ENCODE data around the gene LIN28B.

Gene LIN28B

DNA sequence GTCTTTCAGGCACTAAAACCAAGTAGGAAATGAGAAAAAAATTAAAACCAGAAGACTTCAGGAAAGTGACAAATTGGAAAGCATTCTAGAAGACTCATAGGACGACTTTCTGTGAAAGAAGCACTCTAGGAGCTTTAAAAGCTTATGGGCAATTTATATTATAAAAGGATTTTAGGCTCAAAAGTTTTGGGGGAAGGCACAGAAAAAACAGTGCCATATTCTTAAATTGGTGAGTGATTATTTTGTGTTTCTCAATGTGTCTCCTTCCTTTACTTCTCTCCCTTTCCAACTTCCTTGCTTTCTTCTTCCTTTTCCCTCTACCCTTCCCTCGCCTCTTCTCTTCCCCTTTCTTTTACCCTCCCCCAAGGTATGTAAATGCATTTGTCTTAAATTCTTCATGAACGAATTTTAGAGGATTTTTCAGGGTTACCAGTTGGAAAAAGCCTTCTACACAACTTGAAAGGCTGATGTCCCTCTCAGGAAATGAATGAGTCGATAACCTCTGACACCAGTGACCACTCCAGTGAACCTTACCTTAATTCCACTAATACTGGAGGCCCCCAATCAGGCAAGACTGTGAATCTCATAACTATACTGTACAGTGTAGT is 2.6 kb upstream of the LIN28B start:
- no peak overlapping the region for H3K4me3 ChIP-seq
- no peaks in the 10 kb centered on the region for H3K36me3 ChIP-seq
- no peak overlapping the region for H3K27ac ChIP-seq
- TF ChIP-seq, protein P1, sequence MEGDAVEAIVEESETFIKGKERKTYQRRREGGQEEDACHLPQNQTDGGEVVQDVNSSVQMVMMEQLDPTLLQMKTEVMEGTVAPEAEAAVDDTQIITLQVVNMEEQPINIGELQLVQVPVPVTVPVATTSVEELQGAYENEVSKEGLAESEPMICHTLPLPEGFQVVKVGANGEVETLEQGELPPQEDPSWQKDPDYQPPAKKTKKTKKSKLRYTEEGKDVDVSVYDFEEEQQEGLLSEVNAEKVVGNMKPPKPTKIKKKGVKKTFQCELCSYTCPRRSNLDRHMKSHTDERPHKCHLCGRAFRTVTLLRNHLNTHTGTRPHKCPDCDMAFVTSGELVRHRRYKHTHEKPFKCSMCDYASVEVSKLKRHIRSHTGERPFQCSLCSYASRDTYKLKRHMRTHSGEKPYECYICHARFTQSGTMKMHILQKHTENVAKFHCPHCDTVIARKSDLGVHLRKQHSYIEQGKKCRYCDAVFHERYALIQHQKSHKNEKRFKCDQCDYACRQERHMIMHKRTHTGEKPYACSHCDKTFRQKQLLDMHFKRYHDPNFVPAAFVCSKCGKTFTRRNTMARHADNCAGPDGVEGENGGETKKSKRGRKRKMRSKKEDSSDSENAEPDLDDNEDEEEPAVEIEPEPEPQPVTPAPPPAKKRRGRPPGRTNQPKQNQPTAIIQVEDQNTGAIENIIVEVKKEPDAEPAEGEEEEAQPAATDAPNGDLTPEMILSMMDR (IDR thresholded peaks at IDR 0.05) = no peak
- DNase-seq = no peak
- H3K4me1 ChIP-seq = peaks cover 0 to 5% (median 0%) of the 10 kb centered on the region in 4 donors
- intact Hi-C loops (cut with DNase I; ENCODE audit: low total_unique reads) = no loop called here
- peaks cover 3 to 89% of the 10 kb centered on the region in 2 donors for H3K27me3 ChIP-seq
- H3K9me3 ChIP-seq = peaks cover 0 to 4% (median 0%) of the 10 kb centered on the region in 3 donors

DNA sequence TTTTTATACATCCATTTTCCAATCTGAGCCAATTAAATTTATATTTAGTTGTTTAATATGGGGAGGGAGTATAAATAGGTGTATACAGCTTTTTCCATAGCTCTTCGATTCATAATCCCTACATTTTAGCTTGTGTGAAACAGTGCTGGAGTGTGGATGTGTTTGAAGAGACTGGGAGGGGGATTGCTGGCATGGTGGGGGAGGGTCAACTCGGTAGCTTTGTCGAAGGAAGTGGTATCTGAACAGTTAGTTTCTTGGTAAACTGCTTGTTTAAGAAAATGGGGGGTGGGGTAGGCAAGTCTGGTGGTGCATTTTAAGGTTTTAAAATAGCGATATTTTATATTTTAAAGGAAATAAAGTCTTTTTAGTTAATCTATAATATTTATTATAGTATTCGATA is 1.4 kb upstream of the LIN28B start:
- peaks cover 3 to 79% of the 10 kb centered on the region in 2 donors for H3K27me3 ChIP-seq
- no peak overlapping the region for H3K4me3 ChIP-seq
- H3K9me3 ChIP-seq = peaks cover 0 to 4% (median 0%) of the 10 kb centered on the region in 3 donors
- intact Hi-C loops (cut with DNase I; ENCODE audit: low total_unique reads) = no loop called here
- no peak overlapping the region for H3K27ac ChIP-seq
- TF ChIP-seq, protein P1 (IDR thresholded peaks at IDR 0.05) = no peak
- peaks cover 0 to 5% (median 0%) of the 10 kb centered on the region in 4 donors for H3K4me1 ChIP-seq
- no peak for DNase-seq
- no peaks in the 10 kb centered on the region for H3K36me3 ChIP-seq

DNA sequence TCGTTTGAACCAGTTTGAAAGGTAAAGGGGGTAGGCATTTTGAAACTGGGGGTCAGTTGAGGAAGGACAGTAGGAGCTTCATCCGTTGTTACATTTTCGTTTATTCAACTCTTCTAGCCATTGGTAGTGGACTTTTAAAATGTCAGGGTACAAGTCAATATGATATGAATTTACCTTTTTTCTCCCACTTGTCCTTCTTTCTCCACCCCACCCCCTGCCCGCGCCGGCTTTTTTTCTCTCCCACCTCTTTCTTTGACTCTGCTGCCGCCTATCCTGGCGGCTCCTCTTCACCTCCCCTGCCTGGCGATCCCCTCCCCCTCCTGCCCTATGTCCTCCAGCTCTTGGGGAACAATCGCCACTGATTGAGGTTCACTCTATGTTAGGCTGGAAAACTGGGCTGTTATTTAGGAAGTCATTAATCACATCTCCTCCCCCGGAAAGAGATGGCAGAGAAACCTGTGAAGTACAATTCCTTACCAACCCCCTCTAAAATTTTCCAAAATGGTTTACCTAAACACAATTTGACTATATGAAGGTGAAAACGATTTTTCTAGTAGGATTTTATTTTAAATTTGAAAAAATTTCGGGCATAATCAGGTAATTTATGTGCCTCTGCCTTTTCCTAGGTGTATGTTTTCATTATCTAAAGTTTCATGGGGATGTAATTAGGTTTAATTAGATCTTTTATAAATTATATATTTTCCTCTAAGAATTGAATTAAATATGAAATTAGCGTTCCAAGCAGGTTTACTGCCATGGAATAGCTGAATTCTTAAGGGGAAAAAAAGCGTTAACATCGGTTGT is 778 bp upstream of the LIN28B start:
- H3K9me3 ChIP-seq = peaks cover 0 to 4% (median 0%) of the 10 kb centered on the region in 3 donors
- DNase-seq = no peak
- TF ChIP-seq, protein P1 (IDR thresholded peaks at IDR 0.05) = no peak
- no peaks in the 10 kb centered on the region for H3K36me3 ChIP-seq
- no peak overlapping the region for H3K4me3 ChIP-seq
- H3K27ac ChIP-seq = no peak overlapping the region
- peaks cover 3 to 74% of the 10 kb centered on the region in 2 donors for H3K27me3 ChIP-seq
- intact Hi-C loops (cut with DNase I; ENCODE audit: low total_unique reads) = no loop called here
- peaks cover 0 to 5% (median 0%) of the 10 kb centered on the region in 4 donors for H3K4me1 ChIP-seq

DNA sequence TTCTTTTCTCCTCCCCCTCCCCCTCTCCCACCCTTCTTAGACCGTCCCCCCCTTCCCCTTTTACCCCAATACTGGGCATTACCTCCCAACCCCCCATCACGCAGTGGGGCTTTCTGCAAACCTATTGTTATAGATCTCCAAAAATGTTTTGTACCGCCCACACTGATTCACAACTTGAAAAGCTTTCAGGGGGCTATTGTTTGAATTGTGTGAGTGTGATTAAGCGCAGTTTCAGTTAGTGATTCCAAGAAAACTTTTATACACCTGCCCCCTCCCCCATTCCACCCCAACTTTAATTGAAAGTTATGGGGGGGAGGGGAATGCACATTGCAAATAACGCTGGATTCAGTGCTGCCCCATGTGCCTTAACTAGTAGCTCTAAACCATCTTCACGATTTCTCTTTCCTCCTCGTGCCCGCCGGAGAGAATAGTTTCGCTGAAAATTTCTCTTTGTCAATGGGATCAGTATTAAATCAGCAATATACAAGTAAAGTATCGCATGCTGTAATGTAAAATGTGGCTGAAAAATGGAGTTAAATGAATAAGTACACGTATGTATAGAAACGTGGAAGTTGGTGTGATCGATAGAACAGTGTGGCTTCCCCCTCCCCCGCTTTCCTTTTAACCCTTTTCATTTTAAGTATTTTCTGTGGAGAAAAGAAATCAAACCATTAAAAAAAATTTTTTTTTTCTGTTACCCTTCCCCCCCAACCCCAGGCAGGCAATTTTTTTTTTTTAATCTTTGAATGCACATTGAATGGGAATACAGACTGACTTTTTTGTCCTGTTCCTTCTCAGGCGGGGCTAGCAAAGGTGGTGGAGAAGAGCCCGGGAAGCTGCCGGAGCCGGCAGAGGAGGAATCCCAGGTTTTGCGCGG is 632 bp downstream of the LIN28B start:
- intact Hi-C loops (cut with DNase I; ENCODE audit: low total_unique reads) = no loop called here
- Histone ChIP-seq H3K27ac (no peak overlapping the region), H3K9me3 (peaks cover 0 to 4% (median 0%) of the 10 kb centered on the region in 3 donors), H3K4me3 (no peak overlapping the region), H3K4me1 (peaks cover 0 to 5% (median 0%) of the 10 kb centered on the region in 4 donors), H3K27me3 (peaks cover 3 to 64% of the 10 kb centered on the region in 2 donors), H3K36me3 (no peaks in the 10 kb centered on the region)
- TF ChIP-seq, protein P1 (IDR thresholded peaks at IDR 0.05) = no peak
- DNase-seq = no peak

DNA sequence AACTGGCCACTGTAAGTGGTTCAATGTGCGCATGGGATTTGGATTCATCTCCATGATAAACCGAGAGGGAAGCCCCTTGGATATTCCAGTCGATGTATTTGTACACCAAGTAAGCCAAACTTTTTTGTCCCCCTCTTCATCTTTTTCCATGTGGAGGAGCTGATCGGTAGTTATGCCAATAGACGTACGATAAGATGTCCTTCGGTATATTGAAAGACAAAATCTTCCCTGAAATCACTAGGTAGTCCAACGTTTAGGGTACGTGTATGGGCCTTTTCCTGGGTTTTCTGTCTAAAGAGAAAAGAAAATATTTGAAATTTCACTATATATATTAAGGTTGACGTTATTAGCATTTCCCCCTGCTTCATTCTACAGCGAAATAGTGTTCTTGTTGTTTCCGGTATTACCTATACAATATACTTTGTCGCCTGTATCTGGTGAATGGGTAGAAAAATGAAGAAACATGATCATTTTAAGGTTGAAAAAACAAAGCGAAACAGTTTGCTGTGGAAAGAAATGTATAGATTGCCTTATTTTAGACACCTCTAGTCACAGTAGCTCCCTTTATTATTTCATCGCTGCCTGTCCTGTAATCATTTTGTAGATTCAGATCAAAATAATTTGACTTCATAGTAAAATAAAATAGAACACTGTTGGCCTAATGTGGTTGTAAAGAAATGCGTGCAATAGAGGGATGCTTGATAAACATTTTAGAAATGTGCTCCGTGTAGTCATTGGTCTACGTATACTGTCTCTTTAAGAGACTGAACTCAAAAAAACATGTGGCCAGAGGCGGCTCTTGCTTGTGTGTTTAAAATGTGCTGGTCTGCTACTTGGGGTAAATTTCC is 1.5 kb downstream of the LIN28B start:
- H3K36me3 ChIP-seq = no peaks in the 10 kb centered on the region
- H3K4me3 ChIP-seq = no peak overlapping the region
- no peak overlapping the region for H3K27ac ChIP-seq
- peaks cover 0 to 55% of the 10 kb centered on the region in 2 donors for H3K27me3 ChIP-seq
- TF ChIP-seq, protein P1 (IDR thresholded peaks at IDR 0.05) = no peak
- intact Hi-C loops (cut with DNase I; ENCODE audit: low total_unique reads) = no loop called here
- H3K4me1 ChIP-seq = peaks cover 0 to 5% (median 0%) of the 10 kb centered on the region in 4 donors
- DNase-seq = no peak
- H3K9me3 ChIP-seq = no peaks in the 10 kb centered on the region

All from tibial artery (tissue), 4 donors.